Natural killer cell treated with Interleukin-12 subunit alpha and Interleukin-12 subunit beta and Interleukin-15 and Interleukin-18, amount 100 ng/mL, for 72 hours (primary cell): ENCODE measurements around the gene FAM187B. TPM values are rescaled to one million over a fixed set of nuclear protein-coding genes. Genes with fewer than 3 reads are reported as not detected.

Experiments used
- ATAC-seq, 2 donors: fragments of 150-1000 bp; cut with Tn5 transposase in 1 of 2; sonication (Bioruptor Pico), chemical (Tn5 transposase) in 1 of 2; 2 replicates each; pipeline ENCODE4 v1.10.0; 2021
- DNase-seq: peaks from one replicate; pipeline ENCODE4 v3.0.0; 2022; ENCODE audit warnings: low spot score
- H3K27ac Mint-ChIP-seq, 2 donors: 1 replicate in 1 of 2; 2 replicates in 1 of 2; pipeline ENCODE4 v1.8.0; 2022; ENCODE audit warnings: mixed read lengths in 2 of 2, mild to moderate bottlenecking in 1 of 2, moderate library complexity in 1 of 2
- H3K27me3 Mint-ChIP-seq, 2 donors: 1 replicate in 1 of 2; 2 replicates in 1 of 2; pipeline ENCODE4 v1.8.0; 2022; ENCODE audit warnings: mixed read lengths in 2 of 2
- H3K36me3 Mint-ChIP-seq: one replicate; pipeline ENCODE4 v1.8.0; 2022; ENCODE audit warnings: mixed read lengths
- H3K4me1 Mint-ChIP-seq, 2 donors: 1 replicate in 1 of 2; 2 replicates in 1 of 2; pipeline ENCODE4 v1.8.0; 2022; ENCODE audit warnings: low read depth in 2 of 2, mixed read lengths in 2 of 2, mild to moderate bottlenecking in 1 of 2
- H3K4me3 Mint-ChIP-seq: one replicate; pipeline ENCODE4 v1.8.0; 2022; ENCODE audit warnings: mixed read lengths
- H3K9me3 Mint-ChIP-seq: 2 replicates; pipeline ENCODE4 v1.8.0; 2022; ENCODE audit warnings: mixed read lengths
- total RNA-seq, 2 donors: library from RNA; stranded (reverse); gene quantifications; one replicate each; pipeline ENCODE4 v1.2.3, GENCODE V29; 2022

Gene FAM187B
- total RNA-seq, 2 donors from 2014 or later: not detected

DNA sequence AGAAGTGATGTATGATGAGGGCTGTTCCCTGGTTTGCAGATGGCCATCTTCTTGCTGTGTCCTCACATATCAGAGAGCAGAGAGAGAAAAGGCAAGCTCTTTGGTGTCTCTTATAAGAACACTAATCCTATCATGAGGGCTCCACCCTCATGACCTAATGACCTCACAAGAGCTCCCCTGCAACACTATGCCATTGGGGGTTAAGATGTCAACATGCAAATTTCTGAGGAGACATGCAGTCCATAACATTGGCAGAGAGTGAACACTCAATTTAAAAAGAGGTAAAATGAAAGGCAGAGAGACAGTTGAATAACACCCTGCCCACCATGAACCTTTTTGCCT, 10.9 kb downstream of the FAM187B start:
- H3K9me3 Mint-ChIP-seq: peaks cover 4% of the 10 kb centered on the region
- no peak overlapping the region for H3K27ac Mint-ChIP-seq
- DNase-seq (no peak), ATAC-seq (no peak)
- no peaks in the 10 kb centered on the region for H3K27me3 Mint-ChIP-seq
- no peak overlapping the region for H3K4me3 Mint-ChIP-seq
- H3K36me3 Mint-ChIP-seq: no peaks in the 10 kb centered on the region
- peaks cover 28 to 29% of the 10 kb centered on the region in 2 donors for H3K4me1 Mint-ChIP-seq

DNA sequence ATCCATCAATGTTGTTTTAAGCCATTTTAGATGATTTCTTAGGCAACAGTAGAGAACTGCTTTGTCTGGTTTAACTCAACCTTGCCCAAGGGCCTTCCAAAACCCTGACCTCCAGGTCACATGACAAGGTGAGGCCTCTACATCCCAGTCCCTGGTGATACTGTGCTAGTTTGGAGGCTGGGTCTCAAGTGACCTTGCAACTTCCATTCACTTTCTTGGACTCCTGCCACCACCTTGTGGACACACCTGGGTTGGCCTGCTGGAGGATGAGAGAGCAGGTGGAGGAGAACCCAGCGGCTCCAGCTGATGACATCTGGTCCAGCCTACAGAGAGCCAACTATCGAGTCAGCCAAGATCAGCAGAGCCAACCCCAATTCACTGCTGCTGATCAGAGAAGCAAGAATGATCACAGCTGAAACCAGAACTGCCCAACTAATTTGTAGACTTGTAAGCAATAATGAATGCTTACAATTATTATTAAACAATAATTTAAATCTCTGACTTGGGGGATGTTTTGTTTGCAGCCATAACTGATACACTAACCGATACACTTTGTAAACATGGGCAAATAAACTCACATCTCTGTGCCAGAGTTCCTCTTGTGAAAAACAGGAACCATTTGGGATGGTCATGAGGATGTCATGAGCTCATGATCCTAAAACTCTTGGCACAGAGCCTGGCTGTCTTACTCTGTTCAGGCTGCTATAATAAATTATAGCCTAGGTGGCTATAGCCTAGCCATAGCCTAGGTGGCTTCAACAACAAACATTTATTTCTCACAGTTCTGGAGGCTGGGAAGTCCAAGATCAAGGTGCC, 11.5 kb downstream of the FAM187B start:
- DNase-seq (no peak), ATAC-seq (no peak)
- H3K36me3 Mint-ChIP-seq: no peaks in the 10 kb centered on the region
- H3K9me3 Mint-ChIP-seq: peaks cover 4% of the 10 kb centered on the region
- no peak overlapping the region for H3K4me3 Mint-ChIP-seq
- H3K4me1 Mint-ChIP-seq: peaks cover 33 to 34% of the 10 kb centered on the region in 2 donors
- no peak overlapping the region for H3K27ac Mint-ChIP-seq
- no peaks in the 10 kb centered on the region for H3K27me3 Mint-ChIP-seq

DNA sequence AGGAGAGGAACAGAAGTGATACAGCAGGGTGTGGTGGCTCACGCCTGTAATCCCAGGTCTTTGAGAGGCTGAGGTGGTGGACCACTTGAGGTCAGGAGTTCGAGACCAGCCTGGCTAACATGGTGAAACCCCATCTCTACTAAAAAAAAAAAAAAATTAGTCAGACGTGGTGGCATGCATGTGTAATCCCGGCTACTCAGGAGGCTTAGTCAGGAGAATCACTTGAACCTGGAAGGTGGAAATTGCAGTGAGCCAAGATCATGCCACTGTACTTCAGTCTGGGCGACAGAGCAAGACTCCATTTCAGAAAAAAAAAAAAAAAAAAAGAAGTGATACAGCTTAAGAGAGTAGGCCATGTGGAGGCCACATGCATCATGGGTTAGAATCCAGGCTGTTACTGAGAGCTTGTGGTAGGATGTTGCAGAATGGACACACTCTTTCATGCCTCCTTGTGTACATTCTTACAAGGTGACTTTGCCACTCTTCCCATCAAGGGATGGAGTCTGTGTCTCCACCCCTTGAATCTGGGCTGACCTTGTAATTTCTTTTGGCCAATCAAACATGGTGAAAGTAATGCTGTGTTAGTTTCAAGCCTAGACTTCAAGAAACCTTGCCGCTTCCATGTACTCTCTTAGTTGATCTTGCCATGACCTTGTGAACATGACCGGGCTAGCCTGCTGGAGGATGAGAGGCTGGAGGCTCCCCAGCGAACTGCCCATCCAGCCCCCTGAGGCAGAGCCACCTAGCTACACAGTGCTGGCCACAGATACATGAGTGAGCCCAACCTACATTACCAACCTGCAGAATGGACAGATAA, 12.3 kb downstream of the FAM187B start:
- no peaks in the 10 kb centered on the region for H3K27me3 Mint-ChIP-seq
- H3K9me3 Mint-ChIP-seq: peaks cover 4% of the 10 kb centered on the region
- DNase-seq: no peak
- H3K4me3 Mint-ChIP-seq: no peak overlapping the region
- H3K36me3 Mint-ChIP-seq: no peaks in the 10 kb centered on the region
- H3K4me1 Mint-ChIP-seq: peaks cover 41 to 42% of the 10 kb centered on the region in 2 donors
- peak overlapping the region in 1 of 2 donors; percentile 33 for H3K27ac Mint-ChIP-seq
- no peak for ATAC-seq

DNA sequence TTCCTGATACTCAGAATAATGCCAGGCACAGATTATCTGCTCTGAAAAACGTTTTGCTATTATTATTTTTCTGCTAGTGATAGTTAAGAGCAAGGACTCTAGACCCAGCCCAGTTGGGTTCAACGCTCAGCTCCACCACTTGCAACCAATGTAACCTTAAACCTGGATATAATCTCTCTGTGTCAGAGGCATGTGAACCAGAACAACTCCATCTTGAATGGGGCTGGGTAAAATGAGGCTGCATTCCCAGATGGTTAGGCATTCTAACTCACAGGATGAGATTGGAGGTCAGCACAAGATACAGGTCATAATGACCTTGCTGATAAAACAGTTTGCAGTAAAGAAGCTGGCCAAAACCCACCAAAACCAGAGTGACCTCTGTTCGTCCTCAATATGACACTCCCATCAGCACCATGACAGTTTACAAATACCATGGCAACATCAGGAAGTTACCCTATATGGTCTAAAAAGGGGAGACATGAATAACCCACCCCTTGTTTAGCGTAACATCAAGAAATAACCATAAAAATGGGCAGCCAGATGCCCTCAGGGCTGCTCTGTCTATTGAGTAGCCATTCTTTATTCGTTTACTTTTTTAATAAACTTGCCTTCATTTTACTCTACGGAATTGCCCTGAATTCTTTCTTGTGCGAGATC, 13.6 kb downstream of the FAM187B start:
- no peak for DNase-seq
- H3K4me1 Mint-ChIP-seq: peaks cover 46 to 47% of the 10 kb centered on the region in 2 donors
- no peak overlapping the region for H3K4me3 Mint-ChIP-seq
- no peak for ATAC-seq
- peaks cover 4% of the 10 kb centered on the region for H3K9me3 Mint-ChIP-seq
- H3K27me3 Mint-ChIP-seq: no peaks in the 10 kb centered on the region
- H3K27ac Mint-ChIP-seq: peak overlapping the region; percentile 33 to 89
- no peaks in the 10 kb centered on the region for H3K36me3 Mint-ChIP-seq

DNA sequence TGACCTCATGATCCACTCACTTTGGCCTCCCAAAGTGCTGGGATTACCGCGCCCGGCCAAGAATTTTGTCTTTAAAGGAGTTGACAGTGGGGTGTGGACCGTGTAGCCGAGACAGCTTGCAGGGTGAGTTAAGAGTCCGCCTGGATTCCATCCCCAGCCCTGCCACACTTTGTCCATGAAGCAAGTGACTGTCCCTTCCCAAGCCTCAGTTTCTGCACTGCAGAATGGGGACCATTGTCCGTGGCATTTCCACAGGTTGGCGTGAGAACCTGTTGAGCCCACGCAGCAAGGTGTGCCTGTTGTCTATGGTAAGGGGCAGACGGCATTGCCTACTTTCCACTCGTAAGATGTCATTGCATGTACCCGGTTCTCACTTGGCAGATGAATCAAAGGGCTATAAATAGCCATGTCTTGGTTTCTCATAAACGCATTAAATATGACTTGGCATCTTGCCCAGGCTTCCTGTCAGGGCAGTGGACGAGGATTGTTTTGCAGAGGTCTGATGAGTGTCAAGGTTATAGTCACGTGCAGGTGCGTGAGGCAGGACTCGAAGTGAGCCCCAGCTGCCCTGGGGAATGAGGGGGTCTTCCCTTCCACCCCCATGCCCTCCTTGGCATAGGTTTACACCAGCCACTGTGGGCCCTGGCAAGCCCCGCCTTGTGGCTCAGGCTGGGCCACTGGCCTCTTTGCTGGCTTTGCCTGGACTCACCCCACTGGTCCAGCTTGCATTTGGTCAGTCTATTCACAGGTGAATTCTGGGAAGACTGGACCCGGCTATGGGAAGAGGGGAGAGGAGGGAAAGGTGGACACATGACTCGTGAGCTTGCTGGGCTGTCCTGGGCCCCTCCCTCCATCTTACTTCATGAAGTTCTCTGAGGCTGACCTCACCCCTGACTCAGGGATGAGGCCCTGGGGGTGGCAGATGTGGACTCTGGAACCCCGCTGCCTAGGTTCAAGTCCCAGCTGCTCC, 14.6 kb downstream of the FAM187B start:
- H3K36me3 Mint-ChIP-seq: no peaks in the 10 kb centered on the region
- peaks cover 42 to 47% of the 10 kb centered on the region in 2 donors for H3K4me1 Mint-ChIP-seq
- peak; percentile 72 to 77 for ATAC-seq
- no peaks in the 10 kb centered on the region for H3K27me3 Mint-ChIP-seq
- H3K4me3 Mint-ChIP-seq: peak overlapping the region; percentile 84
- H3K27ac Mint-ChIP-seq: peak overlapping the region; percentile 89 to 94
- DNase-seq: peak; percentile 67
- H3K9me3 Mint-ChIP-seq: no peaks in the 10 kb centered on the region

DNA sequence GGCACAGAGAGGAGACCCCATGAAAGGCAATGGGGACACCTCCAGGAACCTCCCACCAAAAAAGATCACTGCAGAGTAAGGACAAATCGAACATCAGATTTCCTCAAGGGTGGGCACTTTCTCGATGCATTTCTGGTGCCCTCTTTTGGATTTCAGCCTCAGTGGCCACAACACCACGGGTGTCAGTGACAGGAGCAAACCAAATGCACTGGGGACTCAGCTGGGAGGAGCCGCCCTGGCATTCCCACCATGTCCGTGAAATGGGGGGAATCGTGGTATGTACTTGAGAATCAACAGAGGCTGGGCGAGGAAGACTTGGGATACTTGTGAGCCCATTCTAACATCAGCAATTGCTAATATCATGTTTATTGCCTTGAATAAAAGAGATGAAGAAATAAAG, 16.3 kb downstream of the FAM187B start:
- Mint-ChIP-seq H3K36me3 (no peaks in the 10 kb centered on the region), H3K4me3 (peak overlapping the region; percentile 84)
- DNase-seq: no peak

DNA sequence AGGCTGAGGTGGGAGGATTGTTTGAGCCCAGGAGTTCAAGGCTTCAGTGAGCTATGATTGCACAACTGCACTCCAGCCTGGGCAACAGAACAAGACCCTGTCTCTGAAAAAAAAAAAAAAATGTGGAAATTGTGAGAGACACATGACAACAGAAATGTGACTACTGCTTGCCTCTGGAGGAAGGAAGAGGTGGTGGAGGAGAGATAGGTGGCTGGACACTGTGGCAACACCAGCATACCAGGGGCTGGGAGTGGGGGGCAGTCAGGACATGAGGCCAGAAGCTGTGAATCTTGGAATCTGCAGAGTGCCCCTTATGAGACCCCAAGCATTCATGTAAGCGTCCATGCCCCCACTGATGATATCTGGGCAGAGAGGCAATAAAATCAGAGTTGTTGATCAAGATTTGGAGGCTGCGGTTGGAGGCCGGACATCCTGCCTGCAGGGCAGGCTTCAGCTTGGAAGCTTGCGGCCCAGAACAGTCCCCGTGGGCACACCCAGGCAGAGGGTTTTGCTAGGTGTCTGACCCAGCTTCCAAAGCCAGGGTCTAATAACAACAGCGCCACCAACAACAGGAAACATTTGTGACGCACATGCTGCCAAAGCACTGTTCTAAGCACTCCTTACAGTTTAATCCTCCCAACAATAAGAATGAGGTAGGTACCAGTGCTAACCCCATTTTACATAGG, 16.9 kb downstream of the FAM187B start:
- Mint-ChIP-seq H3K27me3 (no peaks in the 10 kb centered on the region), H3K4me1 (peaks cover 50 to 57% of the 10 kb centered on the region in 2 donors), H3K4me3 (peak overlapping the region; percentile 84), H3K27ac (peak overlapping the region; percentile 89 to 94), H3K36me3 (no peaks in the 10 kb centered on the region), H3K9me3 (no peaks in the 10 kb centered on the region)
- peak; percentile 67 to 70 for ATAC-seq
- DNase-seq: peak; percentile 63

More for the DNA sequence above, 16.3 kb downstream of the FAM187B start:
- no peaks in the 10 kb centered on the region for H3K27me3 Mint-ChIP-seq
- peaks cover 47 to 53% of the 10 kb centered on the region in 2 donors for H3K4me1 Mint-ChIP-seq
- ATAC-seq: no peak
- H3K9me3 Mint-ChIP-seq: no peaks in the 10 kb centered on the region
- H3K27ac Mint-ChIP-seq: peak overlapping the region; percentile 89 to 94

DNA sequence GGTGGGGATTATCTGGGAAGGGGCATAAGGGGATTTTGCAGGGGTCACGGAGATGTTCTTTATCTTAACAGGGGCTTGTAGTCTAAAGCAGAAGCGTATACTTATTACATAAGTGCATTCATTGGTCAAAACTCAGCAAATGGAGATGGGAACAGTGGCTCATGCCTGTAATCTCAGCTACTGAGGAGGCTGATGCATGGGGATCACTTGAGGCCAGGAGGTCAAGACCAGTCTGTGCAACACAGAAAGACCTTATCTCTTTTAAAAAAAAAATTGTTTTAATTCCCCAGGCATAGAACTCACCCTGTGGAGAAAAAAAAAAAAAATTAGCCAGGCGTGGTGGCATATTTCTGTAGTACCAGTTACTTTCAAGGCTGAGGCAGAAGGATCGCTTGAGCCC, 18.9 kb downstream of the FAM187B start:
- ATAC-seq (no peak), DNase-seq (no peak)
- H3K27ac Mint-ChIP-seq: peak overlapping the region in 1 of 2 donors; percentile 8
- H3K9me3 Mint-ChIP-seq: no peaks in the 10 kb centered on the region
- H3K36me3 Mint-ChIP-seq: no peaks in the 10 kb centered on the region
- peaks cover 58 to 66% of the 10 kb centered on the region in 2 donors for H3K4me1 Mint-ChIP-seq
- H3K4me3 Mint-ChIP-seq: no peak overlapping the region
- H3K27me3 Mint-ChIP-seq: no peaks in the 10 kb centered on the region

DNA sequence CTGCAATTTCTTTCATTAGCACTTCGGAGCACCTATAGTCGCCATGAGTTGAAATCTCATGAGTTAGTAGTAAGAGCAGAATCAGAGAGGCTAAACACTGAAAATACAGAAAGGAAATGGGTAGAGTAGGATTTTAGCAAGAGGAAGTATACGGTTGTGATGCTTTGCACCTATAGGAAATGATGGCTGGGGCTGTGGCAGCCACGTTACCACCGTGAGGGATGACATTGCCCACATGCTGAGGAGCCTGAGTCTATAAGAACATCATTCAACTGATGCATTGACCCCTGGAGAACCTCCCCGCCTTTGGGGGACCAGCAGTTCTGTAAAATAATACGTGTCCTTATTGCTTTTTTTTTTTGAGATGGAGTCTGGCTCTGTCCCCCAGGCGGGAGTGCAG, 20.4 kb downstream of the FAM187B start:
- Mint-ChIP-seq H3K4me3 (no peak overlapping the region), H3K9me3 (no peaks in the 10 kb centered on the region), H3K4me1 (peaks cover 59 to 68% of the 10 kb centered on the region in 2 donors), H3K36me3 (no peaks in the 10 kb centered on the region), H3K27ac (peak overlapping the region in 1 of 2 donors; percentile 56), H3K27me3 (no peaks in the 10 kb centered on the region)
- ATAC-seq (no peak), DNase-seq (no peak)

DNA sequence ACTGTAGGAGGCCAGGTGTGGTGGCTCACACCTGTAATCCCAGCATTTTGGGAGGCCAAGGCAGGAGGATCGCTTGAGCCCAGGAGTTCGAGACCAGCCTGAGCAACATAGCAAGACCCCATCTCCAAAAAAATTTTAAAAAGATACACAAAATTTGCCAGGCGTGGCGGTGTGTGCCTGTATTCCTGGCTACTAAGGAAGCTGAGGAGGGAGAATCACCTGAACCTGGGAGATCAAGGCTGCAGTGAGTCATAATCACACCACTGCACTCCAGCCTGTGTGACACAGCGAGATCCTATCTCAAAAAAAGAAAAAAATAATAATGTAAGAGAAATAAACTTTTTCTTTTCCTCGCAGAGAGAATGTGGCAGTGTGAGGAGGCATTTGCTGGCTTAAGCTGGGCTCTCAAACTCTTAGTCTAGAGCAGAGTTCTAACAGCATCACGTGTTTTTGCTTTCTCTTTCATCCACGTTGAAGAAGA, 21.1 kb downstream of the FAM187B start:
- H3K36me3 Mint-ChIP-seq: no peaks in the 10 kb centered on the region
- peaks cover 59 to 66% of the 10 kb centered on the region in 2 donors for H3K4me1 Mint-ChIP-seq
- no peak overlapping the region for H3K4me3 Mint-ChIP-seq
- no peak for ATAC-seq
- DNase-seq: no peak
- H3K27me3 Mint-ChIP-seq: no peaks in the 10 kb centered on the region
- H3K9me3 Mint-ChIP-seq: no peaks in the 10 kb centered on the region
- H3K27ac Mint-ChIP-seq: peak overlapping the region in 1 of 2 donors; percentile 56

DNA sequence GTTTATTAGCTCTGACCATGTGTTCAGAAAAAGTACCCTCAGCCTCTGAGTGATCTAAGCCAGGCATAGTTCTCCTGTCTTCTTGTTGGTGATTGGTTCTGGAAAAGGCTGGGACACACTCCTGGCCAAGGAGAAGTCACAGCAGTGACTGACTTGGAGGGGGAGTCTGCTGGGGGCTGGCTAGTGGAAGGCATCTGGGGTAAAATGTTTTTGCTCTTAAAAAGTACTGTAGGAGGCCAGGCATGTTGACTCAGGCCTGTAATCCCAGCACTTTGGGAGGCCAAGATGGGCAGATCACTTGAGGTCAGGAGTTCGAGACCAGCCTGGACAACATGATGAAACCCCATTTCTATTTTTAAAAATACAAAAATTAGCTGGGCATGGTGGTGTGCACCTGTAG, 21.7 kb downstream of the FAM187B start:
- DNase-seq (no peak), ATAC-seq (no peak)
- H3K27me3 Mint-ChIP-seq: no peaks in the 10 kb centered on the region
- peaks cover 53 to 60% of the 10 kb centered on the region in 2 donors for H3K4me1 Mint-ChIP-seq
- peak overlapping the region; percentile 20 to 26 for H3K27ac Mint-ChIP-seq
- no peaks in the 10 kb centered on the region for H3K36me3 Mint-ChIP-seq
- peak overlapping the region; percentile 7 for H3K4me3 Mint-ChIP-seq
- H3K9me3 Mint-ChIP-seq: no peaks in the 10 kb centered on the region

DNA sequence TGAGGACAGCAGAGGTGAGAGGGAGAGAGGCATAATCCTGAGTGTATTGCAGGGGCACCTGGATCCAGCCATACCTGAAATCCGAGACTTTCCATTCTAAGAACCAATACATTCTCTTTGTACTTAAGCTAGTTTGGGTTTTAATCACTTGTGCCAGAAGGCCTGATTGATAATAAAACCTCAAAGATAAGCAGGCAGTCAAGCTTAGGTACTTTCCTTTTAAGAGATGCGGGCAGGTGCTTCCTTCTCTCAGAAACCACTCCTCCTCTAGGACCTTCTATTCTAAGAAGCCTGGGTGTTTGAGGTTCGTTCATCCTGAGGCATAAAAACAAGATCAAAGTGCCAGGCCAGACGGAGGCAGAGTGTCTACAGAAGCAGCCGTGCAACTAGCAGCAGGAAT, 22.2 kb downstream of the FAM187B start:
- Mint-ChIP-seq H3K9me3 (no peaks in the 10 kb centered on the region), H3K27me3 (no peaks in the 10 kb centered on the region)

More for the DNA sequence above, 22.2 kb downstream of the FAM187B start:
- Mint-ChIP-seq H3K27ac (peak overlapping the region; percentile 20 to 26), H3K36me3 (no peaks in the 10 kb centered on the region), H3K4me1 (peaks cover 49 to 55% of the 10 kb centered on the region in 2 donors), H3K4me3 (peak overlapping the region; percentile 7)
- ATAC-seq (peak in 1 of 2 donors; percentile 50), DNase-seq (no peak)
